HepG2 (cell line): ENCODE data around the gene PWP1. TPM values are rescaled to one million over a fixed set of nuclear protein-coding genes. Genes with fewer than 3 reads are reported as not detected.

Experiments
- BRCA1 ChIP-seq: sonication (generic); formaldehyde crosslinking; IDR thresholded peaks from 2 replicates; pipeline ENCODE4 v1.4.0; 2020; ENCODE audit warnings: missing genetic modification reagents
- HNRNPK ChIP-seq: fragments of 200-400 bp; formaldehyde crosslinking; IDR thresholded peaks from 2 replicates; pipeline ENCODE4 v1.6.1; 2018; ENCODE audit warnings: low read length, low read depth, moderate library complexity, mild to moderate bottlenecking; ENCODE audit not compliant: poor library complexity, severe bottlenecking
- MLXIP ChIP-seq: sonication (generic); formaldehyde crosslinking; IDR thresholded peaks from 2 replicates; pipeline ENCODE4 v1.9.0; 2021; ENCODE audit warnings: missing genetic modification reagents, borderline replicate concordance
- NFAT5 ChIP-seq: sonication (generic); formaldehyde crosslinking; IDR thresholded peaks from 2 replicates; pipeline ENCODE4 v1.4.0; 2020; ENCODE audit warnings: missing genetic modification reagents
- PLRG1 ChIP-seq: fragments of 450-650 bp; conservative IDR thresholded peaks from 2 replicates; pipeline ENCODE4 v1.6.1; 2016
- RELA ChIP-seq: sonication (generic); formaldehyde crosslinking; IDR thresholded peaks from 2 replicates; pipeline ENCODE4 v1.4.0; 2020; ENCODE audit warnings: missing genetic modification reagents
- TCF7 ChIP-seq: sonication (generic); IDR thresholded peaks from 2 replicates; pipeline ENCODE4 v1.6.1; 2016; ENCODE audit warnings: antibody characterized with exemption, low read depth
- ZNF414 ChIP-seq: sonication (generic); formaldehyde crosslinking; IDR thresholded peaks from 2 replicates; pipeline ENCODE4 v1.5.0; 2020; ENCODE audit warnings: missing genetic modification reagents
- ZNF792 ChIP-seq: IDR thresholded peaks from 2 replicates; pipeline ENCODE4 v1.6.1; 2016
- ZSCAN12 ChIP-seq: sonication (generic); formaldehyde crosslinking; IDR thresholded peaks from 2 replicates; pipeline ENCODE4 v1.9.0; 2021; ENCODE audit warnings: mild to moderate bottlenecking, missing genetic modification reagents
- polyA plus RNA-seq, 8 experiments: library from polyadenylated mRNA; depleted of rRNA in 3 of 8; stranded (reverse) in 7 of 8; unstranded in 1 of 8; fragments of >200 nt; fragmentation: Illumina TruSeq in 4 of 8; extraction: Trizol in 4 of 8; gene quantifications; 2 replicates each; pipeline versions ENCODE4 v1.2.1 to v1.2.3, GENCODE V29; 2011 to 2016; ENCODE audit warnings: low read depth in 4 of 8, missing spikeins in 1 of 8, mixed read lengths in 1 of 8; ENCODE audit not compliant: insufficient read depth in 1 of 8
- total RNA-seq, 5 experiments: library from RNA; depleted of rRNA; stranded (reverse); fragments of >200 nt; fragmentation: Illumina TruSeq; extraction: Trizol; gene quantifications; 2 replicates each; pipeline ENCODE4 v1.2.3, GENCODE V29; 2016; ENCODE audit warnings: low read depth in 1 of 5
- TF ChIP-seq, protein P1 (sequence below): sonication (generic); formaldehyde crosslinking; IDR thresholded peaks from 2 replicates; pipeline ENCODE4 v1.5.1; 2020; ENCODE audit warnings: missing genetic modification reagents, mild to moderate bottlenecking, borderline replicate concordance
- TF ChIP-seq, protein P2 (sequence below): sonication (generic); formaldehyde crosslinking; IDR thresholded peaks from 2 replicates; pipeline ENCODE4 v1.5.0; 2020; ENCODE audit warnings: missing genetic modification reagents
- TF ChIP-seq, protein P3 (sequence below): sonication (generic); formaldehyde crosslinking; IDR thresholded peaks from 2 replicates; pipeline ENCODE4 v1.4.0; 2020; ENCODE audit warnings: missing genetic modification reagents

Gene PWP1
- total and polyA plus RNA-seq, 2 of the 13 experiments (the other 11 are each of a cell fraction or from before 2014, with no cell fraction given): 65.9 to 70.2 TPM

- TF ChIP-seq, protein P1, sequence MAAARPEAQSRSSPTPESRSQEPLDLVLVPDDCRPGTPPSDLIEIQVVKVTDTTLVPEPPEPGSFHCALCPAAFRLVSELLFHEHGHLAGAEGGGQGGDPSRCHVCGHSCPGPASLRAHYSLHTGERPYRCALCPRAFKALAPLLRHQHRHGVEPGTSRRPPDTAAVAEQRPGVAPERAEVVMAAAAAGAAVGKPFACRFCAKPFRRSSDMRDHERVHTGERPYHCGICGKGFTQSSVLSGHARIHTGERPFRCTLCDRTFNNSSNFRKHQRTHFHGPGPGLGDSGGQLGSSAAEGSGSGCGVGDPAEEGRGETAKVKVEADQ (CRISPR knock-in tag): no peak; the same call in 1 of the 2 replicates
- TF ChIP-seq BRCA1 (CRISPR knock-in tag) (no peak), ZSCAN12 (CRISPR knock-in tag) (no peak), HNRNPK (peak; percentile 53), PLRG1 (no peak), TCF7 (no peak), NFAT5 (CRISPR knock-in tag) (no peak), RELA (no peak), ZNF414 (CRISPR knock-in tag) (no peak), MLXIP (CRISPR knock-in tag) (no peak), ZNF792 (0 out of 2 replicates have a peak, but pooled peaks have one; percentile 15)
- TF ChIP-seq, protein P2, sequence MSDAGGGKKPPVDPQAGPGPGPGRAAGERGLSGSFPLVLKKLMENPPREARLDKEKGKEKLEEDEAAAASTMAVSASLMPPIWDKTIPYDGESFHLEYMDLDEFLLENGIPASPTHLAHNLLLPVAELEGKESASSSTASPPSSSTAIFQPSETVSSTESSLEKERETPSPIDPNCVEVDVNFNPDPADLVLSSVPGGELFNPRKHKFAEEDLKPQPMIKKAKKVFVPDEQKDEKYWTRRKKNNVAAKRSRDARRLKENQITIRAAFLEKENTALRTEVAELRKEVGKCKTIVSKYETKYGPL: no peak
- TF ChIP-seq, protein P3, sequence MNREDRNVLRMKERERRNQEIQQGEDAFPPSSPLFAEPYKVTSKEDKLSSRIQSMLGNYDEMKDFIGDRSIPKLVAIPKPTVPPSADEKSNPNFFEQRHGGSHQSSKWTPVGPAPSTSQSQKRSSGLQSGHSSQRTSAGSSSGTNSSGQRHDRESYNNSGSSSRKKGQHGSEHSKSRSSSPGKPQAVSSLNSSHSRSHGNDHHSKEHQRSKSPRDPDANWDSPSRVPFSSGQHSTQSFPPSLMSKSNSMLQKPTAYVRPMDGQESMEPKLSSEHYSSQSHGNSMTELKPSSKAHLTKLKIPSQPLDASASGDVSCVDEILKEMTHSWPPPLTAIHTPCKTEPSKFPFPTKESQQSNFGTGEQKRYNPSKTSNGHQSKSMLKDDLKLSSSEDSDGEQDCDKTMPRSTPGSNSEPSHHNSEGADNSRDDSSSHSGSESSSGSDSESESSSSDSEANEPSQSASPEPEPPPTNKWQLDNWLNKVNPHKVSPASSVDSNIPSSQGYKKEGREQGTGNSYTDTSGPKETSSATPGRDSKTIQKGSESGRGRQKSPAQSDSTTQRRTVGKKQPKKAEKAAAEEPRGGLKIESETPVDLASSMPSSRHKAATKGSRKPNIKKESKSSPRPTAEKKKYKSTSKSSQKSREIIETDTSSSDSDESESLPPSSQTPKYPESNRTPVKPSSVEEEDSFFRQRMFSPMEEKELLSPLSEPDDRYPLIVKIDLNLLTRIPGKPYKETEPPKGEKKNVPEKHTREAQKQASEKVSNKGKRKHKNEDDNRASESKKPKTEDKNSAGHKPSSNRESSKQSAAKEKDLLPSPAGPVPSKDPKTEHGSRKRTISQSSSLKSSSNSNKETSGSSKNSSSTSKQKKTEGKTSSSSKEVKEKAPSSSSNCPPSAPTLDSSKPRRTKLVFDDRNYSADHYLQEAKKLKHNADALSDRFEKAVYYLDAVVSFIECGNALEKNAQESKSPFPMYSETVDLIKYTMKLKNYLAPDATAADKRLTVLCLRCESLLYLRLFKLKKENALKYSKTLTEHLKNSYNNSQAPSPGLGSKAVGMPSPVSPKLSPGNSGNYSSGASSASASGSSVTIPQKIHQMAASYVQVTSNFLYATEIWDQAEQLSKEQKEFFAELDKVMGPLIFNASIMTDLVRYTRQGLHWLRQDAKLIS (CRISPR knock-in tag): no peak
Measured at GRCh38 chr12:107760809-107761501, 75.4 kb downstream of the PWP1 start, which contains the start of gene PRDM4 (continued).
